Heart right ventricle (tissue), 16 donors: Measurements from ENCODE around the gene PLXNA2. TPM values are rescaled to one million over a fixed set of nuclear protein-coding genes. Genes with fewer than 3 reads are reported as not detected.

Experiments used
- ATAC-seq, 8 donors: fragments of 200-7000 bp; cut with Tn5 transposase; one replicate each; pipeline ENCODE4 v1.9.1; 2020; ENCODE audit warnings: mild to moderate bottlenecking in 8 of 8, moderate library complexity in 8 of 8, moderate number of reproducible peaks in 1 of 8
- DNase-seq, 2 donors: peaks; one replicate each; pipeline ENCODE4 v3.0.0-alpha.2; 2020
- H3K27ac ChIP-seq, 10 donors: fragments of 200-600 bp; sonication (generic) in 2 of 10; one replicate each; pipeline versions ENCODE4 v1.5.0 to v1.8.0; 2020 to 2022; ENCODE audit warnings: mild to moderate bottlenecking in 3 of 10
- H3K27me3 ChIP-seq, 7 donors: fragments of 200-600 bp; one replicate each; pipeline ENCODE4 v1.8.0; 2021 to 2022; ENCODE audit warnings: mild to moderate bottlenecking in 2 of 7
- H3K36me3 ChIP-seq, 9 donors: fragments of 200-600 bp; sonication (generic) in 1 of 9; one replicate each; pipeline versions ENCODE4 v1.5.0 to v1.8.0; 2020 to 2022; ENCODE audit warnings: mild to moderate bottlenecking in 2 of 9
- H3K4me1 ChIP-seq, 9 donors: fragments of 200-600 bp; sonication (generic) in 1 of 9; one replicate each; pipeline versions ENCODE4 v1.5.0 to v1.8.0; 2020 to 2022; ENCODE audit warnings: mild to moderate bottlenecking in 4 of 9
- H3K4me3 ChIP-seq, 10 donors: fragments of 200-600 bp; sonication (generic) in 2 of 10; one replicate each; pipeline versions ENCODE4 v1.5.0 to v1.8.0; 2020 to 2022; ENCODE audit warnings: mild to moderate bottlenecking in 7 of 10, moderate library complexity in 2 of 10
- H3K9me3 ChIP-seq, 11 donors: fragments of 200-600 bp in 10 of 11; sonication (generic) in 2 of 11; one replicate each; pipeline versions ENCODE4 v1.5.0 to v1.8.0; 2013 to 2022; ENCODE audit warnings: mild to moderate bottlenecking in 2 of 11, control low read depth in 1 of 11, moderate library complexity in 1 of 11
- WGBS, 2 donors: extraction: QIAGEN DNeasy Blood & Tissue Kit; methylation state at CpG; one replicate each; pipeline ENCODE4 v1.1.7; 2013; ENCODE audit warnings: inconsistent platforms in 1 of 2; 5-methylcytosine and 5-hydroxymethylcytosine counted together
- intact Hi-C, 10 donors: fragments of 100-400 bp; cut with DNase I; formaldehyde crosslinking; loops; one replicate each; pipeline versions ENCODE4 v1.11.1 to v1.14.2; 2022
- polyA plus RNA-seq, 2 donors: library from polyadenylated mRNA; stranded (reverse); fragments of 200-250 nt; gene quantifications; one replicate each; pipeline ENCODE4 v1.2.3, GENCODE V29; 2013
- total RNA-seq, 10 donors: library from RNA; stranded (reverse); fragmentation: NEBNext Ultra II Directional in 3 of 10; extraction: Animal tissue kit (Norgen Biotek cat#: 25700) in 3 of 10; gene quantifications; one replicate each; pipeline versions ENCODE4 v1.2.1 to v1.2.4, GENCODE V29; 2021 to 2023
- TF ChIP-seq, protein P1 (sequence below), 9 donors: fragments of 200-600 bp; sonication (generic) in 2 of 9; IDR thresholded peaks; one replicate each; pipeline versions ENCODE4 v1.5.0 to v1.8.0; 2021 to 2022; ENCODE audit warnings: antibody characterized with exemption in 9 of 9, mild to moderate bottlenecking in 5 of 9, moderate library complexity in 1 of 9
- donor health status: Arrhythmogenic right ventricular cardiomyopathy.
- donor health status: ischemic (EF 13 %, LVEDD 7.1; RV severe dilation, severe dysfunction).
- donor health status: healthy with polysubstance abuse.
- donor health status: DM: no; HTN: yes; CAD: no.
- donor health status: DM: no; HTN: no; CAD: no.
- donor health status: ischemic (EF 25% LVEDD 6.9; RV normal size, moderate dysfunction).
- donor health status: ischemic (EF 25% LVEDD 5.7; RV mildly dilated, moderate dysfunction).
- donor health status: healthy.
- donor health status: DM: yes; HTN: yes; CAD: no.
- donor health status: Ischemic cardiomyopathy.
- donor health status: ischemic (EF 35%, LVEDD 5.7; RV mildly dilated, moderate dysfunction).
- donor health status: nonischemic (EF 11% LVEDD 7.7; RV severe dilation, severe dysfunction).
- donor health status: DM: yes; HTN: yes; CAD: no.
- donor health status: PGD.
- donor health status: ischemic (EF 29% LVEDD 5.4; RV normal size, mild dysfunction).
- donor health status: nonischemic (EF 23%, LVEDD 6.1; RV moderate dilation, normal function).

Gene PLXNA2
- total and polyA plus RNA-seq, 12 donors, result 6.1 to 31.6 (median 17.9) TPM

DNA sequence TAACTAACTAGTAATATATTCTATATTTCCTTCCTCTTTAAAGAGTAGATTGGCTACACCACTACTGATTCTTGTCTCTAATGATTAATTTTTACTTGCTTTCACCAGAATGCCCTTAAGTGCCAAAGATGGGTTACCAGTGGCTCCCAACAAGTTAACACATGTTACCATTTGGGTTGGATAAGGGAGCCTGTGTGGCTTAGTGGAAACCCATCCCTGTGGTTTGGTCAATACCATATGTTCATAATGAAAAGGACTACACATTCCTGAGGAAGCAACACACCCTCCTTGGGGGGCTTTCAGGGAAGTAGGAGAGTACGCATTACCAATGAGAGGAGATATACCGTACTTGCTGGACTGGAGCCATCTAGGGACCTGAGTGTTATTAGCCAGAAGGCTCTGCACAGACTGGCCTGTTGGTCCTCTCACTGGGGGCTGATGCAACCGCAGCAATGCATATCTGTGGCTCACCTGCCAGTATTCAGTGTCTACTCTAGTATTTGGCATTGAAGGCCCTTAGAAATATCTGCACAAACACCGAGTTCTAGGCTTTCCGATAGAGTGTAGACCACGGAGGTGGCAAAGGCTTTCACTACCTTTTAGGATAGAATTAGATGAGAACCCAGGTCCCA lies 29.3 kb upstream of the PLXNA2 start:
- H3K36me3 ChIP-seq, result no peaks in the 10 kb centered on the region
- ATAC-seq, result no peak
- H3K27me3 ChIP-seq, result peaks cover 0 to 40% (median 7%) of the 10 kb centered on the region in 7 donors
- H3K4me1 ChIP-seq, result peaks cover 0 to 26% (median 9%) of the 10 kb centered on the region in 9 donors
- intact Hi-C loops, result no loop called here
- H3K27ac ChIP-seq, result no peak overlapping the region
- TF ChIP-seq, protein P1, sequence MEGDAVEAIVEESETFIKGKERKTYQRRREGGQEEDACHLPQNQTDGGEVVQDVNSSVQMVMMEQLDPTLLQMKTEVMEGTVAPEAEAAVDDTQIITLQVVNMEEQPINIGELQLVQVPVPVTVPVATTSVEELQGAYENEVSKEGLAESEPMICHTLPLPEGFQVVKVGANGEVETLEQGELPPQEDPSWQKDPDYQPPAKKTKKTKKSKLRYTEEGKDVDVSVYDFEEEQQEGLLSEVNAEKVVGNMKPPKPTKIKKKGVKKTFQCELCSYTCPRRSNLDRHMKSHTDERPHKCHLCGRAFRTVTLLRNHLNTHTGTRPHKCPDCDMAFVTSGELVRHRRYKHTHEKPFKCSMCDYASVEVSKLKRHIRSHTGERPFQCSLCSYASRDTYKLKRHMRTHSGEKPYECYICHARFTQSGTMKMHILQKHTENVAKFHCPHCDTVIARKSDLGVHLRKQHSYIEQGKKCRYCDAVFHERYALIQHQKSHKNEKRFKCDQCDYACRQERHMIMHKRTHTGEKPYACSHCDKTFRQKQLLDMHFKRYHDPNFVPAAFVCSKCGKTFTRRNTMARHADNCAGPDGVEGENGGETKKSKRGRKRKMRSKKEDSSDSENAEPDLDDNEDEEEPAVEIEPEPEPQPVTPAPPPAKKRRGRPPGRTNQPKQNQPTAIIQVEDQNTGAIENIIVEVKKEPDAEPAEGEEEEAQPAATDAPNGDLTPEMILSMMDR (IDR thresholded peaks at IDR 0.05), result no peak
- no peak for DNase-seq
- H3K9me3 ChIP-seq, result no peaks in the 10 kb centered on the region
- WGBS, 2 donors, result 87 to 91% methylated on average over 6 of the region's 6 CpGs
- H3K4me3 ChIP-seq, result no peak overlapping the region

- Histone ChIP-seq H3K36me3 (no peaks in the 10 kb centered on the region), H3K27me3 (peaks cover 0 to 39% (median 9%) of the 10 kb centered on the region in 7 donors), H3K4me1 (peaks cover 0 to 20% (median 8%) of the 10 kb centered on the region in 9 donors), H3K4me3 (no peak overlapping the region), H3K27ac (no peak overlapping the region), H3K9me3 (no peaks in the 10 kb centered on the region)
- DNase-seq (no peak), ATAC-seq (no peak)
- TF ChIP-seq, protein P1 (IDR thresholded peaks at IDR 0.05), result no peak
- intact Hi-C loops, result no loop called here
- WGBS, 2 donors, result 89 to 96% methylated on average over 1 of the region's 1 CpG
Observed at GRCh38 chr1:208272713-208273112, 28.5 kb upstream of the PLXNA2 start.

- H3K27ac ChIP-seq, result no peak overlapping the region
Observed at GRCh38 chr1:208272311-208272710, 28.1 kb upstream of the PLXNA2 start.

GRCh38 chr1:208271236-208271635 lies 27.1 kb upstream of the PLXNA2 start:
- H3K27me3 ChIP-seq, result peaks cover 0 to 42% (median 15%) of the 10 kb centered on the region in 7 donors

More at GRCh38 chr1:208272311-208272710, 28.1 kb upstream of the PLXNA2 start:
- intact Hi-C loops, result no loop called here
- Histone ChIP-seq H3K4me3 (no peak overlapping the region), H3K9me3 (no peaks in the 10 kb centered on the region), H3K27me3 (peaks cover 0 to 41% (median 9%) of the 10 kb centered on the region in 7 donors), H3K36me3 (no peaks in the 10 kb centered on the region), H3K4me1 (peaks cover 0 to 16% (median 8%) of the 10 kb centered on the region in 9 donors)
- DNase-seq (no peak), ATAC-seq (no peak)
- TF ChIP-seq, protein P1 (IDR thresholded peaks at IDR 0.05), result no peak
- WGBS, 2 donors, result 66 to 91% methylated on average over 2 of the region's 2 CpGs

More at GRCh38 chr1:208271236-208271635, 27.1 kb upstream of the PLXNA2 start:
- ATAC-seq (no peak), DNase-seq (no peak)
- H3K9me3 ChIP-seq, result no peaks in the 10 kb centered on the region
- no peaks in the 10 kb centered on the region for H3K36me3 ChIP-seq
- intact Hi-C loops, result no loop called here
- 92 to 93% methylated on average over 3 of the region's 3 CpGs for WGBS, 2 donors
- peaks cover 0 to 13% (median 8%) of the 10 kb centered on the region in 9 donors for H3K4me1 ChIP-seq
- H3K27ac ChIP-seq, result no peak overlapping the region
- TF ChIP-seq, protein P1 (IDR thresholded peaks at IDR 0.05), result no peak
- no peak overlapping the region for H3K4me3 ChIP-seq
